H1 (cell line): Measurements from ENCODE around the gene DDX60.

Experiments
- CTCF ChIP-seq, 3 experiments: IDR thresholded peaks; 1 replicate in 2 of 3; 2 replicates in 1 of 3; pipeline versions ENCODE4 v1.5.1 to v1.6.1; 2011; ENCODE audit warnings: low read length in 3 of 3, mild to moderate bottlenecking in 3 of 3, inconsistent platforms in 2 of 3, low read depth in 1 of 3, moderate library complexity in 1 of 3; ENCODE audit not compliant: insufficient read depth in 1 of 3; ENCODE audit errors: control extremely low read depth in 1 of 3
- EGR1 ChIP-seq: IDR thresholded peaks from 2 replicates; pipeline ENCODE4 v1.6.1; 2011; ENCODE audit warnings: low read depth, low read length, borderline replicate concordance
- EZH2 ChIP-seq: fragments of 200-600 bp; sonication (generic); IDR thresholded peaks from 2 replicates; pipeline ENCODE4 v1.7.1; 2012; ENCODE audit warnings: low read depth, mild to moderate bottlenecking, moderate library complexity, low read length, inconsistent platforms; ENCODE audit not compliant: severe bottlenecking
- JUN ChIP-seq: IDR thresholded peaks from 2 replicates; pipeline ENCODE4 v1.6.1; 2011; ENCODE audit warnings: low read depth, mild to moderate bottlenecking, improper control_type of control experiment, low read length
- USF2 ChIP-seq: IDR thresholded peaks from 2 replicates; pipeline ENCODE4 v1.6.1; 2011; ENCODE audit warnings: low read length, improper control_type of control experiment
- ZNF274 ChIP-seq: IDR thresholded peaks from 2 replicates; pipeline ENCODE4 v1.7.0; 2012; ENCODE audit warnings: low read length, borderline replicate concordance; ENCODE audit errors: extremely low read depth
- TF ChIP-seq, protein P1 (sequence below): IDR thresholded peaks from 2 replicates; pipeline ENCODE4 v1.6.1; 2012; ENCODE audit warnings: inconsistent platforms

GRCh38 chr4:168273838-168274237 lies 44.7 kb downstream of the DDX60 start:
- TF ChIP-seq EZH2 (no peak), CTCF (IDR thresholded peaks at IDR 0.05; ENCODE audit: control extremely low read depth in 1 of 3, insufficient read depth in 1 of 3, low read depth in 1 of 3, low read length in 3 of 3) (no peak), ZNF274 (no peak), JUN (no peak), USF2 (no peak), EGR1 (no peak)
- TF ChIP-seq, protein P1, sequence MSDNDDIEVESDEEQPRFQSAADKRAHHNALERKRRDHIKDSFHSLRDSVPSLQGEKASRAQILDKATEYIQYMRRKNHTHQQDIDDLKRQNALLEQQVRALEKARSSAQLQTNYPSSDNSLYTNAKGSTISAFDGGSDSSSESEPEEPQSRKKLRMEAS = no peak
